Muscle of arm (tissue), 14 donors: Measurements from ENCODE around the gene TRIM43. TPM values are rescaled to one million over a fixed set of nuclear protein-coding genes. Genes with fewer than 3 reads are reported as not detected.
"Not testable (repeated sequence)": the region's sequence is repeated elsewhere in the genome, so short reads cannot be mapped to it uniquely, and the experiment has no call there.

Source experiments
- DNase-seq: peaks from one replicate; pipeline ENCODE4 v3.0.0-alpha.2; 2013
- long read RNA-seq, 11 donors: transcript quantifications; one replicate each; lab custom pipeline, GENCODE V29; 2026
- polyA plus RNA-seq, 12 donors: library from polyadenylated mRNA; unstranded; fragments of 120-200 nt; gene quantifications; one replicate each; pipeline ENCODE4 v1.2.1, GENCODE V29; 2013; ENCODE audit not compliant: insufficient read length in 12 of 12

TRIM43 gene
- not detected for polyA plus RNA-seq
- long read RNA-seq, donor 1 = 0 reads
- long read RNA-seq, donor 2 = 0 reads
- long read RNA-seq, donor 3 = 0 reads
- long read RNA-seq, donor 4 = 0 reads
- long read RNA-seq, donor 5 = 0 reads
- long read RNA-seq, donor 6 = 0 reads
- long read RNA-seq, donor 7 = 0 reads
- long read RNA-seq, donor 8 = 0 reads
- long read RNA-seq, donor 9 = 0 reads
- long read RNA-seq, donor 10 = 0 reads
- long read RNA-seq, donor 11 = 0 reads

- not testable (repeated sequence) for DNase-seq
Observed at GRCh38 chr2:95591701-95592100, at the start of gene TRIM43. TSS of gene TRIM43 (plus strand) at chr2:95592001. CDS start at chr2:95594024, 2,023 bp downstream.

GRCh38 chr2:95551055-95551568 is 40.7 kb upstream of the TRIM43 start:
- DNase-seq = no peak

- DNase-seq = no peak
Observed at GRCh38 chr2:95552911-95553310, 38.9 kb upstream of the TRIM43 start.

- no peak for DNase-seq
Observed at GRCh38 chr2:95569170-95569569, 22.6 kb upstream of the TRIM43 start.

- DNase-seq = no peak
Observed at GRCh38 chr2:95573866-95574265, 17.9 kb upstream of the TRIM43 start.

GRCh38 chr2:95574506-95574905 is 17.3 kb upstream of the TRIM43 start:
- DNase-seq = no peak

GRCh38 chr2:95575857-95576256 is 15.9 kb upstream of the TRIM43 start:
- no peak for DNase-seq

- DNase-seq = no peak
Observed at GRCh38 chr2:95578539-95578938, 13.3 kb upstream of the TRIM43 start.

- DNase-seq = not testable (repeated sequence)
Observed at GRCh38 chr2:95583545-95583944, 8.3 kb upstream of the TRIM43 start.

- DNase-seq = not testable (repeated sequence)
Observed at GRCh38 chr2:95584321-95584720, 7.5 kb upstream of the TRIM43 start.

- DNase-seq = not testable (repeated sequence)
Observed at GRCh38 chr2:95589777-95590536, 1.8 kb upstream of the TRIM43 start.

- DNase-seq = not testable (repeated sequence)
Observed at GRCh38 chr2:95592973-95593372, 1.2 kb downstream of the TRIM43 start.

GRCh38 chr2:95595012-95595411 is 3.2 kb downstream of the TRIM43 start:
- not testable (repeated sequence) for DNase-seq

GRCh38 chr2:95601301-95601700 is 9.5 kb downstream of the TRIM43 start:
- DNase-seq = not testable (repeated sequence)

- not testable (repeated sequence) for DNase-seq
Observed at GRCh38 chr2:95602146-95602545, 10.3 kb downstream of the TRIM43 start.

- not testable (repeated sequence) for DNase-seq
Observed at GRCh38 chr2:95608356-95608755, 16.6 kb downstream of the TRIM43 start.

- DNase-seq = not testable (repeated sequence)
Observed at GRCh38 chr2:95609764-95610163, 18.0 kb downstream of the TRIM43 start.

GRCh38 chr2:95613048-95613447 is 21.2 kb downstream of the TRIM43 start:
- not testable (repeated sequence) for DNase-seq

GRCh38 chr2:95622728-95623127 is 30.9 kb downstream of the TRIM43 start:
- not testable (repeated sequence) for DNase-seq

GRCh38 chr2:95630987-95631386 is 39.2 kb downstream of the TRIM43 start:
- not testable (repeated sequence) for DNase-seq

- DNase-seq = not testable (repeated sequence)
Observed at GRCh38 chr2:95633626-95634259, 41.9 kb downstream of the TRIM43 start.

- DNase-seq = not testable (repeated sequence)
Observed at GRCh38 chr2:95640515-95641288, 48.9 kb downstream of the TRIM43 start.
